ENCODE data around the gene COX17. TPM values are rescaled to one million over a fixed set of nuclear protein-coding genes. Genes with fewer than 3 reads are reported as not detected.

The COX17 gene
- total RNA-seq, 1 donor from 2014 or later = 22.8 TPM

DNA sequence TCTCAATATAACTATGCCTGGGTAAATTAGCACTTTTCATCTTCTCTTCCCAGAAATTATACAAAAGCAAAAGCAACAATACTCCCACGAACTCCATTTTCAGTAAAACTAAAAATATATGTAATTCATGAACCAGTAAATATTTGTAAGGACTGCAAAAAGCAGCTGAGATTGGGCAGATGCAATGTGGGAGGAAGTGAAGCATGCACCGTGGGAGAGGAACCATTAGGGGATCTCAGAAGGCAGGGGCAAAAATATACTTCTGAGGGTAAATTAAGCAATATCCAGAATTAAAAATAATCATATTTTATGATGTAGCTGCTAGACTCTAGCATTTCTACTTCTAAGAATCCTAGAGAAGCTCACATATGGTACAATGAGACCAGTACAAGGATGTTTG lies 45.8 kb upstream of the COX17 start:
- H3K79me2 ChIP-seq (ENCODE audit: insufficient read depth, low read length) = no peaks in the 10 kb centered on the region
- TF ChIP-seq, protein P1, sequence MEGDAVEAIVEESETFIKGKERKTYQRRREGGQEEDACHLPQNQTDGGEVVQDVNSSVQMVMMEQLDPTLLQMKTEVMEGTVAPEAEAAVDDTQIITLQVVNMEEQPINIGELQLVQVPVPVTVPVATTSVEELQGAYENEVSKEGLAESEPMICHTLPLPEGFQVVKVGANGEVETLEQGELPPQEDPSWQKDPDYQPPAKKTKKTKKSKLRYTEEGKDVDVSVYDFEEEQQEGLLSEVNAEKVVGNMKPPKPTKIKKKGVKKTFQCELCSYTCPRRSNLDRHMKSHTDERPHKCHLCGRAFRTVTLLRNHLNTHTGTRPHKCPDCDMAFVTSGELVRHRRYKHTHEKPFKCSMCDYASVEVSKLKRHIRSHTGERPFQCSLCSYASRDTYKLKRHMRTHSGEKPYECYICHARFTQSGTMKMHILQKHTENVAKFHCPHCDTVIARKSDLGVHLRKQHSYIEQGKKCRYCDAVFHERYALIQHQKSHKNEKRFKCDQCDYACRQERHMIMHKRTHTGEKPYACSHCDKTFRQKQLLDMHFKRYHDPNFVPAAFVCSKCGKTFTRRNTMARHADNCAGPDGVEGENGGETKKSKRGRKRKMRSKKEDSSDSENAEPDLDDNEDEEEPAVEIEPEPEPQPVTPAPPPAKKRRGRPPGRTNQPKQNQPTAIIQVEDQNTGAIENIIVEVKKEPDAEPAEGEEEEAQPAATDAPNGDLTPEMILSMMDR (IDR thresholded peaks at IDR 0.05; ENCODE audit: insufficient read depth, low read depth, low read length) = no peak
- TF ChIP-seq EZH2 (IDR thresholded peaks at IDR 0.05; ENCODE audit: insufficient read depth, low read length) = no peak

DNA sequence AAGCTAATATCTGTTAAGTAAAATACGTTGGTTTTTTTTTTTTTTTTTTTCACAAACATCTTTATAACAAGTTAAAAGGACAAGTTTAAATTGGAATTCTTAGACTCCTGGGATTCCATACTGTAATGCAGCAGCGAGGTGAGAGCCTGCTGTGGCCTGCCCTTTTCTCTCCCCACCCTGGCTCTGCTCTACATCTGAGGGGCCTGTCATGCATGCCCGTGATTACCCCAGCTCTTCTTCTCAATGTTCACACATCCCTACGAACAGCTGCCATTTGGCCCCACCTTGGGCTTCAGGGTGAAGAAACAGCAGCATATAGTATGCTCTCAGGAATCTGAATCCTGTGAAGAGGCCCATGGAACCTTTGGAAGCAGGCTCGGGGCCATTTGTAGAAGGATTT lies 40.3 kb upstream of the COX17 start:
- TF ChIP-seq, protein P1 (IDR thresholded peaks at IDR 0.05; ENCODE audit: insufficient read depth, low read depth, low read length) = no peak
- TF ChIP-seq EZH2 (IDR thresholded peaks at IDR 0.05; ENCODE audit: insufficient read depth, low read length) = no peak
- Mint-ChIP-seq H3K4me1 (ENCODE audit: low read depth, unreplicated experiment) (no peaks in the 10 kb centered on the region), H3K9me3 (ENCODE audit: unreplicated experiment) (no peaks in the 10 kb centered on the region), H3K27ac (ENCODE audit: unreplicated experiment) (no peak overlapping the region), H3K27me3 (ENCODE audit: low read depth, unreplicated experiment) (no peaks in the 10 kb centered on the region), H3K36me3 (ENCODE audit: low read depth, unreplicated experiment) (peaks cover 1% of the 10 kb centered on the region), H3K4me3 (ENCODE audit: unreplicated experiment) (no peak overlapping the region)
- Histone ChIP-seq H3K27ac (ENCODE audit: low read depth, low read length) (no peak overlapping the region), H4K20me1 (ENCODE audit: insufficient read depth, low read length) (no peaks in the 10 kb centered on the region), H3K9me3 (ENCODE audit: insufficient read depth, low read depth, low read length) (no peaks in the 10 kb centered on the region), H2AFZ (ENCODE audit: low read depth, low read length) (no peak overlapping the region), H3K36me3 (ENCODE audit: insufficient read depth, low read length) (no peaks in the 10 kb centered on the region), H3K4me3 (ENCODE audit: insufficient read depth, low read depth, low read length) (no peak overlapping the region), H3K4me1 (ENCODE audit: insufficient read depth, low read length) (no peaks in the 10 kb centered on the region), H3K27me3 (ENCODE audit: insufficient read depth, low read length) (no peaks in the 10 kb centered on the region), H3K9ac (ENCODE audit: low read length) (no peak overlapping the region), H3K4me2 (ENCODE audit: low read length) (no peak overlapping the region), H3K79me2 (ENCODE audit: insufficient read depth, low read length) (no peaks in the 10 kb centered on the region)
- no peak for DNase-seq (ENCODE audit: low read depth)
- FAIRE-seq = no peak

More for the DNA sequence above, 45.8 kb upstream of the COX17 start:
- Mint-ChIP-seq H3K9me3 (ENCODE audit: unreplicated experiment) (no peaks in the 10 kb centered on the region), H3K4me3 (ENCODE audit: unreplicated experiment) (no peak overlapping the region), H3K4me1 (ENCODE audit: low read depth, unreplicated experiment) (no peaks in the 10 kb centered on the region), H3K27ac (ENCODE audit: unreplicated experiment) (no peak overlapping the region), H3K36me3 (ENCODE audit: low read depth, unreplicated experiment) (no peaks in the 10 kb centered on the region), H3K27me3 (ENCODE audit: low read depth, unreplicated experiment) (no peaks in the 10 kb centered on the region)
- Histone ChIP-seq H3K4me2 (ENCODE audit: low read length) (no peak overlapping the region), H3K4me3 (ENCODE audit: insufficient read depth, low read depth, low read length) (no peak overlapping the region), H3K9me3 (ENCODE audit: insufficient read depth, low read depth, low read length) (no peaks in the 10 kb centered on the region), H3K36me3 (ENCODE audit: insufficient read depth, low read length) (no peaks in the 10 kb centered on the region), H3K9ac (ENCODE audit: low read length) (no peak overlapping the region), H3K27me3 (ENCODE audit: insufficient read depth, low read length) (no peaks in the 10 kb centered on the region), H3K27ac (ENCODE audit: low read depth, low read length) (no peak overlapping the region), H4K20me1 (ENCODE audit: insufficient read depth, low read length) (no peaks in the 10 kb centered on the region), H3K4me1 (ENCODE audit: insufficient read depth, low read length) (no peaks in the 10 kb centered on the region), H2AFZ (ENCODE audit: low read depth, low read length) (no peak overlapping the region)
- no peak for DNase-seq (ENCODE audit: low read depth)
- no peak for FAIRE-seq

DNA sequence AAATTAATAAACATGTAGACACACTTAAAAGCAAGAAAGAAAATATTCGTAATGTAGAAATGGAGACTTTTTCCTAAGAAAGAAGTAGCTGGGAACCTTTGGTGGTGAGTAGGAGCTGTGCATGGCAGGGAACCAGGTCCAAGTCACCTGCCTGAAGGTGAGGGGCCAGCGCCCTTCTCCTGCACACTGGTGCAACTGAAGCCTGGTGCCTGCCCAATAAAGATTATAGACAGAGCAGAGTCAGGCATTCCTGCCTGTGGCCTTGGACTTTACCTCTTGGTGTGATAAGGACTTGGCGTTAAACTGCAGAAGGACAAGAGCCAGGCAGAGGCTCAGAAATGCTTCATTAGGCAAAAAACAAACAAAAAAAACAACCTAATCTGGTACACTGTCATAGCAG lies 39.8 kb upstream of the COX17 start:
- no peaks in the 10 kb centered on the region for H3K9me3 Mint-ChIP-seq (ENCODE audit: unreplicated experiment)
- no peak for FAIRE-seq
- no peak for DNase-seq (ENCODE audit: low read depth)
- H3K27ac ChIP-seq (ENCODE audit: low read depth, low read length) = no peak overlapping the region
- no peaks in the 10 kb centered on the region for H3K4me1 Mint-ChIP-seq (ENCODE audit: low read depth, unreplicated experiment)
- no peak overlapping the region for H3K9ac ChIP-seq (ENCODE audit: low read length)
- no peak overlapping the region for H3K4me3 Mint-ChIP-seq (ENCODE audit: unreplicated experiment)
- H3K4me3 ChIP-seq (ENCODE audit: insufficient read depth, low read depth, low read length) = no peak overlapping the region
- TF ChIP-seq, protein P1 (IDR thresholded peaks at IDR 0.05; ENCODE audit: insufficient read depth, low read depth, low read length) = no peak
- H3K36me3 ChIP-seq (ENCODE audit: insufficient read depth, low read length) = no peaks in the 10 kb centered on the region
- H4K20me1 ChIP-seq (ENCODE audit: insufficient read depth, low read length) = no peaks in the 10 kb centered on the region
- peaks cover 1% of the 10 kb centered on the region for H3K36me3 Mint-ChIP-seq (ENCODE audit: low read depth, unreplicated experiment)
- H3K79me2 ChIP-seq (ENCODE audit: insufficient read depth, low read length) = no peaks in the 10 kb centered on the region
- H3K9me3 ChIP-seq (ENCODE audit: insufficient read depth, low read depth, low read length) = no peaks in the 10 kb centered on the region
- no peaks in the 10 kb centered on the region for H3K4me1 ChIP-seq (ENCODE audit: insufficient read depth, low read length)
- no peak overlapping the region for H2AFZ ChIP-seq (ENCODE audit: low read depth, low read length)
- no peaks in the 10 kb centered on the region for H3K27me3 Mint-ChIP-seq (ENCODE audit: low read depth, unreplicated experiment)
- H3K27me3 ChIP-seq (ENCODE audit: insufficient read depth, low read length) = no peaks in the 10 kb centered on the region
- no peak overlapping the region for H3K4me2 ChIP-seq (ENCODE audit: low read length)
- H3K27ac Mint-ChIP-seq (ENCODE audit: unreplicated experiment) = no peak overlapping the region
